MCF 10A (cell line): ENCODE results near the gene HMGCS1. TPM values are rescaled to one million over a fixed set of nuclear protein-coding genes. Genes with fewer than 3 reads are reported as not detected.

Source experiments
- BruUV-seq: library from RNA; stranded (reverse); fragments of 400-500 nt; replicated peaks from 2 replicates; lab custom pipeline; 2021; lab: Mats Ljungman, UMichigan
- CTCF ChIA-PET: fragments of 300-600 bp; sonication (Branson Sonifier 250); formaldehyde crosslinking; extraction: SDS; loops from one replicate; lab custom pipeline; 2021; ENCODE audit warnings: antibody characterized with exemption, inconsistent platforms; lab: Yijun Ruan, JAX
- POLR2A ChIA-PET: fragments of 300-600, 350-650 bp; sonication (Branson Sonifier 250); formaldehyde crosslinking; extraction: SDS; loops from one replicate; lab custom pipeline; 2020; ENCODE audit warnings: antibody characterized with exemption, inconsistent platforms; lab: Yijun Ruan, JAX
- DNase-seq: peaks from one replicate; pipeline ENCODE4 v3.0.0-alpha.2; 2018; ENCODE audit not compliant: unreplicated experiment
- H3K27ac Mint-ChIP-seq: one replicate; pipeline ENCODE4 v1.8.0; 2022; ENCODE audit warnings: mild to moderate bottlenecking, low read depth, mixed read lengths; ENCODE audit not compliant: unreplicated experiment
- H3K27me3 Mint-ChIP-seq: one replicate; pipeline ENCODE4 v1.8.0; 2022; ENCODE audit warnings: mixed read lengths; ENCODE audit not compliant: insufficient read depth, unreplicated experiment
- H3K36me3 Mint-ChIP-seq: one replicate; pipeline ENCODE4 v1.8.0; 2022; ENCODE audit warnings: mild to moderate bottlenecking, moderate library complexity, mixed read lengths; ENCODE audit not compliant: insufficient read depth, unreplicated experiment
- H3K4me1 Mint-ChIP-seq: one replicate; pipeline ENCODE4 v1.8.0; 2022; ENCODE audit warnings: mixed read lengths; ENCODE audit not compliant: insufficient read depth, unreplicated experiment
- H3K4me3 Mint-ChIP-seq: one replicate; pipeline ENCODE4 v1.8.0; 2022; ENCODE audit warnings: mild to moderate bottlenecking, moderate library complexity, mixed read lengths; ENCODE audit not compliant: unreplicated experiment
- H3K9me3 Mint-ChIP-seq: one replicate; pipeline ENCODE4 v1.8.0; 2022; ENCODE audit warnings: mixed read lengths; ENCODE audit not compliant: unreplicated experiment
- intact Hi-C: fragments of 100-400 bp; cut with micrococcal nuclease; formaldehyde crosslinking; loops from 2 replicates; pipeline ENCODE4 v1.14.1; 2022
- total RNA-seq: library from RNA; stranded (reverse); gene quantifications from 2 replicates; pipeline ENCODE4 v1.2.3, GENCODE V29; 2022
- TF ChIP-seq, protein P1 (sequence below): fragments of 200-600 bp; IDR thresholded peaks from one replicate; pipeline ENCODE4 v1.8.0; 2022; ENCODE audit warnings: antibody characterized with exemption, mild to moderate bottlenecking; ENCODE audit not compliant: unreplicated experiment

The HMGCS1 gene
- total RNA-seq, 1 experiment from 2014 or later = 36.2 TPM

DNA sequence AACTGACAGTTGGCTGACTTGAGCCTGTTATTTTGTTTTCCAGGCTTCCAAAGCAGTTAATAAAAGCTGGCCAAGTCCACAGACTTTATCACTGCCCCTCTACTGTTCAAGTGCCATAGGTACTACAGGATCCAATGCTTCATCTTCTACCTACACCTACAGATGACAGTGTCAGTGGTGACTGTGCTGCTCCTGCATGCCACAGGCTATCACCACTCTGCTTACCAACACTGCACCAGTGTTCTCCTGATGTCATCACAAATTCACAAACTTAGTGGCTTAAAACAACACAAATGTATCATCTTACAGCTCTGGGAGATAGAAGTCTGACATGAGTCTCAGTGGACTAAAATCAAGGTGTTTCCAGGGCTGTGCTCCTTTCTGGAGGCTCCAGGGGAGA is 26.6 kb downstream of the HMGCS1 start:
- no peak for DNase-seq
- intact Hi-C loops = no loop called here
- TF ChIP-seq, protein P1, sequence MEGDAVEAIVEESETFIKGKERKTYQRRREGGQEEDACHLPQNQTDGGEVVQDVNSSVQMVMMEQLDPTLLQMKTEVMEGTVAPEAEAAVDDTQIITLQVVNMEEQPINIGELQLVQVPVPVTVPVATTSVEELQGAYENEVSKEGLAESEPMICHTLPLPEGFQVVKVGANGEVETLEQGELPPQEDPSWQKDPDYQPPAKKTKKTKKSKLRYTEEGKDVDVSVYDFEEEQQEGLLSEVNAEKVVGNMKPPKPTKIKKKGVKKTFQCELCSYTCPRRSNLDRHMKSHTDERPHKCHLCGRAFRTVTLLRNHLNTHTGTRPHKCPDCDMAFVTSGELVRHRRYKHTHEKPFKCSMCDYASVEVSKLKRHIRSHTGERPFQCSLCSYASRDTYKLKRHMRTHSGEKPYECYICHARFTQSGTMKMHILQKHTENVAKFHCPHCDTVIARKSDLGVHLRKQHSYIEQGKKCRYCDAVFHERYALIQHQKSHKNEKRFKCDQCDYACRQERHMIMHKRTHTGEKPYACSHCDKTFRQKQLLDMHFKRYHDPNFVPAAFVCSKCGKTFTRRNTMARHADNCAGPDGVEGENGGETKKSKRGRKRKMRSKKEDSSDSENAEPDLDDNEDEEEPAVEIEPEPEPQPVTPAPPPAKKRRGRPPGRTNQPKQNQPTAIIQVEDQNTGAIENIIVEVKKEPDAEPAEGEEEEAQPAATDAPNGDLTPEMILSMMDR = no peak
- BruUV-seq = no TSS peak
- Mint-ChIP-seq H3K36me3 (peaks cover 45% of the 10 kb centered on the region), H3K4me3 (no peak overlapping the region), H3K27ac (no peak overlapping the region), H3K4me1 (no peaks in the 10 kb centered on the region), H3K27me3 (no peaks in the 10 kb centered on the region), H3K9me3 (no peaks in the 10 kb centered on the region)
- POLR2A ChIA-PET = no interaction called here
- CTCF ChIA-PET = interaction anchor here (0.6 to 1.3 kb wide), 4 partner anchors 103 to 383 kb away, joined by 3 to 4 read pairs (median 4); no protein-coding TSS in a partner anchor

DNA sequence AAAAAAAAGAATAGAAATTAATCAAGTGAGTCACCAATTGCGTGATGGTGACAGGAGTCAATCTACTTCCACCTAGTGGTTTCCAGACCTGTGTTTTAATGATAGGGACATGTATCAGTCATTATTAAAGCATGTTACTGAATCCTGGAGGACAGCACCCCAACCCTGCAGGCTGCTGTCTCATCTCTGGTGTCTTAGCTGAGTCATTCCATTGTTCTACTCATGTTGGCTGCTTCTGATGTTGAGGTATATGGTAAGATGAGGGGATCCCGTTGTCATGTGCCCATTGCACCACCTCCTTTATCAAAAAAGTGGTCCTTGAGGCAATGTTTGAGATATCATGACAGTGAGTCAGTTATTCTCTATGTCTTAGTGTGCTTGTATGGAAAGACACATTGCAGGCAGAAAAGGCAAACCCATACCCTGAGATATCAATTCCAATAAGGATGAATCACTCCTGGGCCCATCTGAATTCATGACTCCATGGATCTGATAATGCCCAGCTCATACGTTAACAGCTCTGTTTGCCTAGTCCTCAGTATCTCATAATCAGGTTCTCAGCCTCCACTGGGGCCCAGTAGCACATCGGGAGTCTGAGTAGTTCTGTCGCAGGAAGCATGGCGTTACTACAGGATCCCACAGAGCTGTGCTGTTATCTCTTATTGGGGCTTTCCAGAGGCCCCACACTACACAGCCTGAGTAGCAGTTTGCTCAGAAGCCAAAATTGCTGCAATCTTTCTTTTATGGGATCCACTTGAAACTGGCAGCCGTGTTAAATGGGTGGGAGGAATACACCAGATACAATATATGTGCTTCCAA is 31.2 kb downstream of the HMGCS1 start:
- H3K4me3 Mint-ChIP-seq = no peak overlapping the region
- TF ChIP-seq, protein P1 = no peak
- no peaks in the 10 kb centered on the region for H3K9me3 Mint-ChIP-seq
- DNase-seq = no peak
- peaks cover 11% of the 10 kb centered on the region for H3K36me3 Mint-ChIP-seq
- H3K4me1 Mint-ChIP-seq = no peaks in the 10 kb centered on the region
- BruUV-seq = no TSS peak
- no peaks in the 10 kb centered on the region for H3K27me3 Mint-ChIP-seq
- POLR2A ChIA-PET = interaction anchor here (0.8 to 1.3 kb wide), 2 partner anchors 31 to 243 kb away, joined by 3 to 4 read pairs; partner anchors contain the start of gene HMGCS1
- intact Hi-C loops = no loop called here
- CTCF ChIA-PET = no interaction called here
- no peak overlapping the region for H3K27ac Mint-ChIP-seq

DNA sequence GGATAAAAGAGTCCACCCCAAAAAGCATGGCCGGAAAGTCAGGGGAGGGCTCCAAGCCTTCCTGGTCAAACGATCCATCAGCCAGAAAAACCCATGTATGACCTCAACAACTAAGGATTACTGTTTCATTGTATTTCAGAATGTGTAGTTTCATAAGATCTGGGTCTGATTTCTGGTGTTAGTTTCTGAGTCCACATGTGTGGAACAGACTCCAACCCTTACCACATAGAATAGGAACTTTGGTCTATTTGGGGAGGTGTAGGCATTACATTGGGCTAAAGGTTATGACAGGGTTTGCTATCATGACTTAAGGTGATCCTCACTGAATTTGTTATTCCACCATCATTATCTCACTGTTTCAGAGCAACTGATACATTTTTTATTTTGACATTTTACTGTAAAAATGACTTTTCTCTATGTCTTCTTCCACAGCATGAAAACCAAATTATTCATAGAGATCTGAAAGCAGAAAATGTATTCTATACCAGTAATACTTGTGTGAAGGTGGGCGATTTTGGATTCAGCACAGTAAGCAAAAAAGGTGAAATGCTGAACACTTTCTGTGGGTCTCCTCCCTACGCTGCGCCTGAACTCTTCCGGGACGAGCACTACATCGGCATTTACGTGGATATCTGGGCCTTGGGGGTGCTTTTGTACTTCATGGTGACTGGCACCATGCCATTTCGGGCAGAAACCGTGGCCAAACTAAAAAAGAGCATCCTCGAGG is 33.5 kb downstream of the HMGCS1 start:
- CTCF ChIA-PET = no interaction called here
- DNase-seq = no peak
- H3K4me1 Mint-ChIP-seq = no peaks in the 10 kb centered on the region
- no TSS peak for BruUV-seq
- TF ChIP-seq, protein P1 = no peak
- POLR2A ChIA-PET = no interaction called here
- no peak overlapping the region for H3K4me3 Mint-ChIP-seq
- no peaks in the 10 kb centered on the region for H3K9me3 Mint-ChIP-seq
- H3K27ac Mint-ChIP-seq = no peak overlapping the region
- intact Hi-C loops = no loop called here
- no peaks in the 10 kb centered on the region for H3K27me3 Mint-ChIP-seq
- no peaks in the 10 kb centered on the region for H3K36me3 Mint-ChIP-seq

DNA sequence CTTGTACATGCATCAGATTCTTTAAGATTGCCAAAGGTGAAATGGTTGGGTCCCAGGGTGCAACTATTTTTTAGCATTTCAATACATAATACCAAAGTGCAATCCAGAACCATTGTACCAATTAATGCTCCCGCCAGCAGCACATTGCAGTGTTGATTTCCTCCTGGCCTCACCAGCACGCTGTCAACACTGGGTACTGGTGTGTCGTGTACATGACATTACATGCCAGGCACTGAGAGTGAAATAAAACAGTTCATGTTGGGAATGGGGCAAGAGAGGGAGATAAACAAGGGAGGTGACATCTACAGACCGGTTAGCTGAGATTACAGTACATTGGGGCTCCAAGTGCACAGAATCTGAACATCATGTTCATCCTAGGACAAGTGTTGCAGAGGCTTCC is 37.8 kb downstream of the HMGCS1 start:
- TF ChIP-seq, protein P1 = no peak
- Mint-ChIP-seq H3K27ac (no peak overlapping the region), H3K4me3 (no peak overlapping the region), H3K4me1 (no peaks in the 10 kb centered on the region), H3K36me3 (no peaks in the 10 kb centered on the region), H3K27me3 (no peaks in the 10 kb centered on the region), H3K9me3 (no peaks in the 10 kb centered on the region)
- POLR2A ChIA-PET = no interaction called here
- CTCF ChIA-PET = interaction anchor here (0.6 to 0.7 kb wide), 2 partner anchors 54 to 275 kb away, joined by 3 read pairs; no protein-coding TSS in a partner anchor
- intact Hi-C loops = no loop called here
- no TSS peak for BruUV-seq
- DNase-seq = no peak
